GM11168 (cell line): ENCODE measurements around the gene ST13.
"Not testable (repeated sequence)": the region's sequence is repeated elsewhere in the genome, so short reads cannot be mapped to it uniquely, and the experiment has no call there.

Source experiments
- in situ Hi-C: fragments of 300-500 bp; cut with MboI; formaldehyde crosslinking; loops from one replicate; pipeline ENCODE4 v1.12.0; 2022; ENCODE audit warnings: low sequenced_read_pairs; ENCODE audit not compliant: unreplicated experiment

ST13 gene

DNA sequence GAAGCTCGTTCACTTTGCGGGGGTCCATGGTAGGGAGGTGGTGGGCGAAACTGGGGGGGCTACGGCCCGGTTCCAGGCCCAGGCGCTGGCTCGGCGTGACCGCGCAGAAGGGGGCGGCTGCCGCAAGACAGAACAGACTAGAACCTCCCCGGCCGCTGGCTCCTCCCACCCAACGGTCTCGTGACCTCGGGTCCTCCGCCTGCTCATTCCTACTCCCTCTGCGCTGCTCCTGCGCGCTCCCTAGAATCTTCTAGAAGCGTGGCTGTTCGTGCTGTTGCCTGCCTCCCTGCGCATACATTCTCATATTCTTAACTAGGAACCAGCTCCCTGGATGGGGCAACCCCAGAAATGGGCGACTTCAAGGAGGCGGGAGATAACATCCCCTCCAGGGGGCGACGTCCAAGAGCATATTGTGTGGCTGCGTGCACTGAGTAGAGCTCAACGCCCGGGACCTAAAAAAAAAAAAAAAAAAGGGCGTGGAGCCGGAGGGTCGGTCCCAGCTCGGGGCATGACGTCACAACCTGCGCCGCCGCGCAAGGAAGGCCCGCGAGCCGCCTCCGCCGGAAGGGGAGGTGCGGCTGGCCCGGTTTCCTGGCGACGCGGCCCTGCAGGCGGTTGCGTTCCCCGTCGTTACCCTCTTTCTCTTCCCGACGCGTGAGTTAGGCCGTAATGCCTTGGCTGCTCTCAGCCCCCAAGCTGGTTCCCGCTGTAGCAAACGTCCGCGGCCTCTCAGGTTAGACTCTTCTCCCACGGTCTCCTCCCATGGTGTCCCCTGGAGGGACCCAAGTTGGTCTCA, at the start of gene ST13, which contains the start of gene XPNPEP3:
Gene ST13 (minus strand): TSS at position 127 of the 796 bp plus-strand sequence. CDS start 99 bp downstream, at position 28.
Gene XPNPEP3 (plus strand): TSS at position 636 of the 796 bp plus-strand sequence. CDS start 34 bp downstream, at position 670.
- in situ Hi-C loops, result no loop called here

DNA sequence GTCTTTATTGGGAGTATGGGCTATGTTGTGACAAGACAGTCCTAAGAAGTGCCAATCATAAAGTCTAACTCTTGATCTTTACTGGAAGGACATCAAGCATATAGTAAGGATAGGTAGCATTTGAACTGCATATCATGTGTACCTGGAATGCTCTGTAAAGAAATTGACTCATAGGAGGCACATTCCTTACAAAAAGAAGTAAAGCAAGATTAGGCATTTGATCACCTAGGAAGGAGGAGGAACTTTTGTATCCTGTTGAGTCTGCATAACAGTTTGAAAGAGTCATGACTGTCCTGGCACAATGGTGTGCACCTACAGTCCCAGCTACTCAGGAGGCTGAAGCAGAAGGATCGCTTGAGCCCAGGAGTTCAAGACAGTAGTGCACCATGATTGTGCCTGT, 47.7 kb upstream of the ST13 start:
- in situ Hi-C loops, result no loop called here

DNA sequence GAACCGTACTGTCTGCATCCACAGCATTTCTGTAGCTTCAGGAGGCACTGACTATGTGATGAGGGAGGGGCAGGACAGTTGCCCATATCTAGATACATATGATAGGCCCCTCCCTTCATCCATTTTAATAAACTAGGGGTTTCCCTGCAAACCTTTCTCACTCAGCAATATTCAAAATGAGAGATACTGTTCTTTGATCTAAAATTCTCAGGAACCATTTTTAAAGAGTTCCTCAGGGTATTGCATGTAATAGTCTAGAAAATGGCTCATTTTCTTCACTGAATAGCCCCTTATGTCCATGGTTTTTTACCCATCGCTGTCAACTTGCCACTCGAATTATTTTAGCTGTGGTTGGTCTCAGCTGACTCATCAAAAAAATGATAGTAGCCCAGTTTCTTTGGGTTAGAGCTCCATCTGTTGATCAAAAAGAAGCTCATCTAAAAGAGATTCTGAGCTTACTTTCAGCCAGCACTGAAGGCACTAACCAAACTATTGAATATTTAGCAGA, 42.5 kb upstream of the ST13 start:
- in situ Hi-C loops, result no loop called here

DNA sequence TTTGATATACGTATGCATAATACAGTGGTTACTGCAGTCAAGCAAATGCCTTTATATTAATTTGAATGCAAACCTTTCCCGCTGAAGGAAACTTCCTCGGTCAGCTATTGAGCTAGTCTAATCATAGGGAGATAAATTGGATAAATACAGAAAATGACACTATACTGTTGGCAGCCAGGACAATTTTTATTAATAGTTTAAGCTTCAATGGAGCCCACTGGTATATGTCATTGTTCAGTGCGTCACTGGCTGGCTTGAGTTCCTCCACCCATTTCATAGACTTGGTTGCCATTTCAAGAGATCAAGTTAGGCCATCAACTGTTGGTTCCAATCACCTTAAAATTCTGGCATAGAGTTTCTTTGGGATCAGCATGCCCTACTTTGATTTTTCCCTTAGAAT, 38.0 kb upstream of the ST13 start:
- in situ Hi-C loops, result no loop called here

DNA sequence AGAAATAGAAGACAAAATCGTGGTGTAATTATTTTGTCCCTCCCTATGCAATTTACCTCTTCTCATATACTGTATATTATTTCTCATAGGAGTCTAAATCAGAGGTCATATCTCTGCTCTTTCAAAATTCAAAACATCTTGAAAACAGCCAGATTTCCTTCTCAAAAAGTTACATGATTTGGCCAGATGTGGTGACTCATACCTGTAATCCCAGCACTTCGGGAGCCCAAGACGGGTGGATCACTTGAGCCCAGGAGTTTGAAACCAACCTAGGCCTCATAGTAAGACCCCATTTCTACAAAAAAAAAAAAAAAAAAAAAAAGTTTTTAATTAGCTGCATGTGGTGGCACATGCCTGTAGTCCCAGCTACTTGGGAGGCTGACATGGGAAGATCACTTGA, 34.4 kb upstream of the ST13 start:
- in situ Hi-C loops, result no loop called here

DNA sequence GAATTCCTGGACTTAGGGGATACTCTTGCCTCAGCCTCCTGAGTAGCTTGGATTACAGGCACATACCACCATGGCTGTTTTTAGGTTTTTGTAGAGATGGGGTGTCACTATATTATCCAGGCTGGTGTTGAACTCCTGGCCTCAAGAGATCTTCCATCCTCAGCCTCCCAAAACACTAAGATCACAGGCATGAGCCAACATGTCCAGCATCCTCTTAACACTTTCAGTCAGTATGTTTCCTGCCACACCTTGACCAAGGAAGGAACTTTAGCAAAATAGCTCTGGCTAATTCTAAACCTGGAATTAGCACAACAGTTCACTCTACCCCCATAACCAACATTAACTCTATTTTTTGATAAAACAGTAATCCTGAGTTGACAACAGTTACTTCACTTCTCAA, 32.7 kb upstream of the ST13 start:
- in situ Hi-C loops, result no loop called here

DNA sequence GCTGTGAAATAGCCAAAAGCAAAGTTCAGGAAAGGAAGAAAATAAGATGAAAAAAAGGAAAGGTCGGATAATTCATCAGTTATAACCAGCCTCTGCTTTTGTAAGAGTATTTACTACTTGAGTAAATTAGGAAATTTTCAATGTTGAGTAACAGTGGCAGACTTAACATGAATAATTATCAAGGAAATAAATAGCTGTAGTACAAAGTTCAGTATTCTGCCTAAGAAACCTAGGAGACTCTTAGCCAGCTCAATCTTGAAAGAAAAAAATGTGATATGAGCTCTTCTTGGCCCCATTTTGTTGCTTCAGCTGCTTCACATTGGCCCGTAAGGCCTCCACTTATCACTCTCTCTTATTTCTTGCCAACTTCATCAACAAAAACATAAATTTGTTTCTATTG, 22.5 kb upstream of the ST13 start:
- in situ Hi-C loops, result no loop called here

DNA sequence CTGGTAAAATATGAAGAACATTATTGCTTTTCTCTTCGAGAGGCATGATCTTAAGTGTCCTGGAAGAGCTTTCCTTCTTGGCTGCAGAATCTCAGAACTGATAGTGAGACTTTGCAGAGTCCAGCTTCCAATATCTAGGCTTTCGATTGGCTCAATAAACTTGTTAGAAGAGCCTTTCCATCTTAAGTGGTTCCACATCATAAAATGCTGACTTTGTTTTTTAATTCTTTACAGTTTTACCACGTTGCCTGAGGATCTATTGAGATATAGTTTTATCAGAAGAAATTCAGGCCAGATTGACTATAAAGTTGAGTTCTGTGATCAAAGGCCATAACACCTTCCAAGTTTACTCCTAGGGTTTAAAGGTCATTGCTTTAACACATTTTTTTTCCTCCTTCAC, 21.0 kb upstream of the ST13 start:
- in situ Hi-C loops, result no loop called here

DNA sequence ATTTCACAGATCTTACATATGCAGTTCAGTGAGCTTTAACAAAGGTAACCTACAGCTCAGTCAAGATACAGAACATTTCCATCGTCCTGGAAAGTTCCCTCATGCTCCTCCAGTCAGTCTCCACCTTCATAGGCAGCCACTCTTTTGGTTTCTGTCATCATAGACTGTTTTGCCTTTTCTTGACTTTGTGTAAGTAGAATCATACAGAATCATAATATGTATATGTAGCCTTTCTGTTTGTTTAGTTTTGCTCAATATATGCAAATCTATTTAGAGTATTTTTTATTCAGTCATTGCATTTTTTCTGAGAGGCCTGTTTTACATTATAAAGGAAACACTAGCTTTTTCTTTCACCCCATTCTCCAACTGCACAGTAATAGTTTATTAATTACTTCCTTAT, 20.5 kb upstream of the ST13 start:
- in situ Hi-C loops, result no loop called here

DNA sequence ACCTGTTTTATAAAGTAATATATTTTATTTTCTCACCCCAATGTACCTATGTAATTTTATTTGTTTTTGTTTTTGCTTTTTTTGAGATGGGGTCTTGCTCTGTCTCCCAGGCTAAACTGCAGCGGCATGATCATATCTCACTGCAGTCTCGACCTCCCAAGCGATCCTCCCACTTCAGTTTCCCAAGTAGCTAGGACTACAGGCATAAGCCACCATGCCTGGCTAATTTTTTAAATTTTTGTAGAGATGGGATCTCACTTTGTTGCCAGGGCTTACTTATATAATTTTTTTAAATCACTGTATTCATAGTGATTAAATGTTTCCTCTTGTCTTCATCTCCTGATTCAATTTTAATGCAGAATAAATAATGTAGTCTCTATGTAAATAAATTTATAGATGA, 18.7 kb upstream of the ST13 start:
- in situ Hi-C loops, result no loop called here

DNA sequence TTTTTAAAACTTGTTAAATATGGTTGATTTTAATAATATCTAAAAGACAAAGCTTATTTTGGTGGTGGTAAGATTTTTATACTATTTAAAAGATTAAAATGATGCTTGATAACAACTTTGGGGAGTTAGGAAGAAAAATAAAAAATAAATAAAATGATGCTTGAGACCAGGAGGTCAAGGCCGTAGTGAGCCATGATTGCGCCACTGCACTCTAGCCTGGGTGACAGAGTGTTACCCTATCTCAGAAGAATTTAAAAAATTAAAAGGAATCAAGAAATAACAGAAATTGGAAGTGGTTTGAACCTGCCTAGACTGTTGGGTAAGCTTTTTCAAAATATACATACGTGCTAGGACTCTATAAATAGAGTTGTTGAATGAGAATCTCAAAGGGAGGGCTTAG, 17.6 kb upstream of the ST13 start:
- in situ Hi-C loops, result no loop called here

DNA sequence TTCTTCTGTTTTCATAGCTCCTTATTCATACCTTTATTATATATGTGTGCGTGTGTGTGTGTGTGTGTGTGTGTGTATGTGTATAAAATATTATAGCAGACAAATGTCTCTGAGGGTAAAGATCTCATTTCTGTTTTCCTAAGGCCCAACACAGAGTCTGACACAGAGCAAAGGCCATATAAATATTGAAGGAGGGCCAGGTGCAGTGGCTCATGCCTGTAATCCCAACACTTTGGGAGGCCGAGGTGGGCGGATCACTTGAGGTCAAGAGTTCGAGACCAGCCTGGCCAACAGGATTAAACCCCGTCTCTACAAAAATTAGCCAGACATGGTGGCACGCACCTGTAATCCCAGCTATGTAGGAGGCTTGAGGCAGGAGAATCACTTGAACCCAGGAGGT, 11.9 kb upstream of the ST13 start:
- in situ Hi-C loops, result not testable (repeated sequence)

DNA sequence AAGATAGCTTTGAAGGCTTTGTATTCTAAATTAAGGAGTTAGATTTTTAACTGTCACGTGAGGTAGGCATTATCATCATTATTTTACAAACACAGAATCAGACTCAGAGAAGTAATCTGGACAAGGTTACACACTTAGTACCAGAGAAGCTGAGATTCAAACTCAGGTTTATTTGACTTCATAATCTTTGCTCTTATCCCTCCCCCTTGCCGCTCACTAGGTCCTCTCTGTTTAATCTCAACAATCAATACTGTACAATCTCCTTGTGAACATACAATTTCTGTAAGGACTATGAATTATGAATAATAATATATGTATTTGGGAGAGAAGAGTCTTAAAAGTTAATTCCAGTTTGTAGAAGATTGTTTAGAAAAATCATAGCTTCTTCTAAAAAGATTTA, 10.7 kb upstream of the ST13 start:
- in situ Hi-C loops, result no loop called here

DNA sequence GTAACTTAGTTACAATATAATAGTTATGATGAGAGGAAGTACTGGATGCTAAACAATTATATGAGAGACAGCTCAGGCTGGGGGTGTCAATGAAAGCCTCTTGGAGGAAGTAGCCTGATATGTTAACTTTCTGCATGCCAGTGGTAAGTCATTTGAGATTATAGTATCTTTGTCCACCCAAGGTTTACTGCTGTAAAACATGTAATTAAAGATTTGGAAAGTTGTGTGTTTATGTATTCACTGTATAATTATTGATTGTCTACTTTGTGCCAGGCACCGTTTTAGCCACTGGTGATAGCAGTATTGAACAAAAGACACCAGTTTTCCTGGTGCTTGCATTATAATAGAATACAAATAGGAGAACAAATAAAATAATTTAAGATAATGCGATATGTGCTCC, 6.1 kb upstream of the ST13 start:
- in situ Hi-C loops, result no loop called here

DNA sequence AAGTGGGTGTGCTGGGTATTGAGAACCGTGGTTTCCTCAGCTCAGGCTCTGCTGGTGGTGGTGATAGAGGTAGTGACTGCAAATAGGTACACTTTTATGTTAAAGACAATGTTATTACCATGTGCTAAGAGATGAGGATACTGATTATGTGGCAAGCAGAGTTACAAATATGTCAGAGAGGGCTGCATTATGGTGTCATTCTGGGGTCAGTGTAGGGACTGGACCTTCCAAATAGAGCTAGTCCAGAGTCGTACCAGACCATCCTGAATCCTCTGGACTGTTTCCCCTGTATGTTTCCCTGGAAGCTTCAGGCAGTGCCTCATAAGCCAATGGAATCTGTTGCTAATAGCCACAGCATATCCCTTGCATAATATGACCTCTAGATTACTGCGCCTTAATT, 5.6 kb upstream of the ST13 start, which contains the start of gene DNAJB7:
Gene DNAJB7 (minus strand): TSS at position 101 of the 400 bp plus-strand sequence. CDS start 119 bp downstream, outside the sequence.
- in situ Hi-C loops, result no loop called here

DNA sequence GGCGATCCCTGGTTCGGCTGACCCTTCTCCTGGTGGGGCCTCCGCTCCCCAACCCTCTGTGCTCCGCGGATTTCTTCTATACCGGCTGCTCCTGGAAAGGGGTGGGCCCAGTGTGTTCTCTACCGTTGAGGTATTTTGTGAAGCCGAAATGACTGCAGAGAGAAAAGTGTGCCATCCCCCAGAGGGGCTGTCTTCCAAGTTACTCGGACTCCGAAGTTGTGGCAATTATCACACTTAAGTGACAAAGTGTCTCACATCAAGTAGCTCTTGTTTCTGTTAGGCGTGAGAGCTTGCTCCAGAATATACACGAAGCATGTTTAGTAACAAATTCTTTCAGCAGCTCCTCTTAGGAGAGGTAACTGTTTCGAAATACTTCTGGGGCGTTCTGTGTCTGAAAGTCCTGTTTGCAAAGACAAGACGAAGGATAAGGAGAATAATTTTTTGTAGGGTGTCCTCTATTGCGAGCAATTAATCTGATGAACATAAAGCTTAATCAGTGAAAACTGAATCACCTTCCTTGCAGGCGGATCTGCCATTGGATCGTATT, 943 bp upstream of the ST13 start:
- in situ Hi-C loops, result no loop called here

DNA sequence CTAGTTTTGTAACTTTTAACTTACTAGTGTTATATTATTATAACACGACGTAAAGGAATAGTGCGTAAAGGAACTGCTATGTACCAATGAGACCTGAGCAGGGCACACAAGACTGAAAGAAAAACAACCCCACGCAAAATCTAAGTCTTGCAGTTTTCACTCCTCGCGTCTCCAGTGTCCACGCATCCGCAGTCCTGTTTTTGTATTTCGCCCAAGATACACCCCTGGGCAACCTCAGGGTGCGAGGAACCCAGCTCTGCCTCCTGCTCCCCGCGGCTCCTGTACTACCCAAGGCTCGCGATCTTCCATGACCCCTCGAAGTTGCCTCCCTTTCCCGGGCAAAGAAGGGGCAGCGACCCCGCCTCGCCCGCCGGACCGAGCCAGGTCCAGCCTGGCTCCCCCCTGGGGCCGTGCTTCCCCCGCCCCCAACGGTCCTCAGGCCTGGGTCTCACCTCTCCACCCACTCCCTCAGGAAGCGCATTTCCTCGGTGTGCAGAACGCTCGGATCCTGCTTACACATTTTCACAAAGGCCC, 393 bp downstream of the ST13 start:
- in situ Hi-C loops, result no loop called here

DNA sequence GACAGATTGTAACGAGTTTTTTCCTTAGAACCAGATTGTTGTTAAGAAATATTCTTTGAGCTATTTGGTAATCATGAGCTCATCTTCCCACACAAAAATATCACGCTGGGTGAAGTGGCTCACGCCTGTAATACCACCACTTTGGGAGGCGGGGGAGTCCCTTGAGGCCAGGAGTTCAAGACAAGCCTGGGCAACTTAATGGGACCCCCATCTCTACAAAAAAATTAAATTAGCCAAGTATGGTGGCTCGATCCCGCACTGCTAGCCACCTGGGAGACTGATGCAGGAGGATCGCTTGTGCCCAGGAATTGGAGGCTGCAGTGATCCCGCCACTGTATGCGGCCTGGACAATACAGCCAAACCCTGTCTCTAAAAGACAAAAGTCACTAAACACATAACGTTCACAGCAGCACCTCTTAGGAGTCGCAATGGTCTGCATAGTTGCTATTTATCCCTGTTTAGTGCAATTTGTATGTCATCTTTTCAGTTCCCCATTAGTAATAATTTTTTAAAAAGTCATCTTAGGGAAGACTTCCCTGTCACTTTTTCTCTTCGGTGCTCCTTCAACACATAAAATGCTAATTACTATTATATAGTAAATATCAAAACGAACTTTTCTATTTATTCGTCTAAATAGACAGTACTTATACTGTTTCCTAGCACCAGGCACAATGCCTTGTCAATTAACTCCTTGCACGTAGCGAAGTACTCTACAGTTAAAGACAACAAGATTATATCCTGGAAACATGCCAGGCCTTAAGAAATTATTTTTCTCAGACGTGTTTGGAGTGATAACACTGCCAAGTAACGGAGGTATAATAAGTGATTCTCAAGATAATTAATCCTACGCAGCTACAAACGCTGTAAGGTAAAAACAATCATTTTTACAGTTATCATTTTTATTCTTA, 1.1 kb downstream of the ST13 start:
- in situ Hi-C loops, result no loop called here

DNA sequence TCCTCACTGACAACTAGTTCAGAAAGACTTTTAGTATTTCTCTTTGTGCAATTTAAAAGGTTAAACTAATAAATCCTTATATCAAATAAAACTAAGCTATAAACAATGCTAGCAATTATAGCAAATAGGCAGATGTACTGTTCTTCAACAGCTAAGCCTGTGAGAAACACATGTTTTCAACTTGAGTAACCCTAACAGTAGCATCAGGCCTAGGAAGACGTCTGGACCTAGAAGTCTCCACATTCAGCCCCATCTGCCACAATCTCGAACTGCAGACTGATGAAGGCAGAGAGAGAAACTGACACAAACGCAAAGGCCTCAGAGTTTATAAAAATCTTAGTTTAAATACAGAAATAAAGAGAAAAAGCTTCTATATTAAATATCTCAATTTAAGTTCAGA, 2.5 kb downstream of the ST13 start:
- in situ Hi-C loops, result no loop called here

DNA sequence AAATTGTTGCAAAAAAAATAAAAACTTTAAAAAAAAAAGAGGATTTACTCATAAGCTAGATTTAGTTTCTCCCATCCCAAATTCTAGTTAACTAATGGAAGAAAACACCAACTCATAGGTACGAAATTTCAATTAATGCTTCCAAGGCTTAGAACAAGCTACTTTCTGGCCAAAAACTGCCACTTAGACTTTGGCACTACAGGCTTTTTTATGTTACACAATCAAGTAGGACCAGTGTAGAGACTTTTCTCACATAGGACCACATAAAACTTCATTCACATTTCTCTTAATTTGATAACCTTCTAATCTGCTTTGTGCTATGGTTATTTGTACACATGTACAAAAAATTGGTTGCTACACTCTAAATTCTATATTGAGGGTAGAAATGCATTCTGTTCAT, 3.1 kb downstream of the ST13 start:
- in situ Hi-C loops, result no loop called here
